H1 (cell line): ENCODE data around the gene C6orf163. TPM values are rescaled to one million over a fixed set of nuclear protein-coding genes. Genes with fewer than 3 reads are reported as not detected.

ENCODE experiments used
- GABPA ChIP-seq: IDR thresholded peaks from 2 replicates; pipeline ENCODE4 v1.6.1; 2011; ENCODE audit warnings: mild to moderate bottlenecking, low read length, moderate library complexity, borderline replicate concordance; ENCODE audit not compliant: insufficient read depth
- KDM4A ChIP-seq: IDR thresholded peaks from one replicate; pipeline ENCODE4 v1.7.1; 2012; ENCODE audit warnings: low read depth, mild to moderate bottlenecking, moderate library complexity, low read length, inconsistent platforms; ENCODE audit not compliant: severe bottlenecking
- POLR2AphosphoS5 ChIP-seq: IDR thresholded peaks from 2 replicates; pipeline ENCODE4 v1.6.1; 2011; ENCODE audit warnings: low read depth, low read length
- POU5F1 ChIP-seq: IDR thresholded peaks from 2 replicates; pipeline ENCODE4 v1.6.1; 2011; ENCODE audit warnings: low read depth, mild to moderate bottlenecking, low read length, moderate library complexity
- RXRA ChIP-seq: IDR thresholded peaks from 2 replicates; pipeline ENCODE4 v1.6.1; 2011; ENCODE audit warnings: low read depth, mild to moderate bottlenecking, low read length, moderate library complexity; ENCODE audit not compliant: insufficient read depth
- SUZ12 ChIP-seq: fragments of 200-600 bp; sonication (generic); IDR thresholded peaks from 2 replicates; pipeline ENCODE4 v1.6.1; 2012; ENCODE audit warnings: mild to moderate bottlenecking, inconsistent platforms, low read length, moderate library complexity, mixed read lengths
- polyA plus RNA-seq, 7 experiments: library from polyadenylated mRNA; depleted of rRNA in 3 of 7; stranded (reverse) in 5 of 7; unstranded in 2 of 7; fragments of >200 nt in 5 of 7; fragments of 200-250 nt in 2 of 7; gene quantifications; 1 replicate in 5 of 7; 2 replicates in 1 of 7; 4 replicates in 1 of 7; pipeline versions ENCODE4 v1.2.1 to v1.2.3, GENCODE V29; 2011 to 2013; ENCODE audit warnings: missing spikeins in 2 of 7, mixed read lengths in 2 of 7
- total RNA-seq: library from RNA; stranded (reverse); fragmentation: NEBNext Ultra II Directional; extraction: Animal tissue kit (Norgen Biotek cat#: 25700); gene quantifications from 2 replicates; pipeline ENCODE4 v1.2.1, GENCODE V29; 2021
- TF ChIP-seq, protein P1 (sequence below): fragments of 300-600 bp; sonication (generic); IDR thresholded peaks from 2 replicates; pipeline ENCODE4 v1.7.1; 2012; ENCODE audit warnings: low read length, moderate library complexity, mild to moderate bottlenecking, inconsistent platforms; ENCODE audit not compliant: insufficient replicate concordance

Gene C6orf163
- total and polyA plus RNA-seq, 2 of the 8 experiments (the other 6 are each of a cell fraction or from before 2014, with no cell fraction given), result 0.36 to 1.5 TPM

DNA sequence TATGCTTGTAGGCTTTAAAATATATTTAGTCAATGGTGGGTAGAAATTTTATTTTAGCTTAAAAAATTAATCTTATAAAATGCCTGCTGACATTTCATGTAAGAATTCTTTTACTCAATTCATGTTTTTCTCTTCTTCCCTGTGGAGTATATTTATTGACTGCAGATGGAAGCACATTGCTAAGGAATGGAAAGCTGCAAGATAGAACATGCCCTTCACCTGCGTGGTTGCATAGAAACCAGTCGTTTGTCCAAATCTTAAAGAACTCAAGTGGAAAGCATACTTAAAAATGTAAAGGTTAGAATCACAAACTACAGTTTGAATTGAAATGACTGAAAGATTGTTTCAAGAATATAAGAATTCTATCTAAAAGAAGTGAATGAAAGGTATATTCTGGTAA lies 30.7 kb downstream of the C6orf163 start (continued):
- TF ChIP-seq, protein P1, sequence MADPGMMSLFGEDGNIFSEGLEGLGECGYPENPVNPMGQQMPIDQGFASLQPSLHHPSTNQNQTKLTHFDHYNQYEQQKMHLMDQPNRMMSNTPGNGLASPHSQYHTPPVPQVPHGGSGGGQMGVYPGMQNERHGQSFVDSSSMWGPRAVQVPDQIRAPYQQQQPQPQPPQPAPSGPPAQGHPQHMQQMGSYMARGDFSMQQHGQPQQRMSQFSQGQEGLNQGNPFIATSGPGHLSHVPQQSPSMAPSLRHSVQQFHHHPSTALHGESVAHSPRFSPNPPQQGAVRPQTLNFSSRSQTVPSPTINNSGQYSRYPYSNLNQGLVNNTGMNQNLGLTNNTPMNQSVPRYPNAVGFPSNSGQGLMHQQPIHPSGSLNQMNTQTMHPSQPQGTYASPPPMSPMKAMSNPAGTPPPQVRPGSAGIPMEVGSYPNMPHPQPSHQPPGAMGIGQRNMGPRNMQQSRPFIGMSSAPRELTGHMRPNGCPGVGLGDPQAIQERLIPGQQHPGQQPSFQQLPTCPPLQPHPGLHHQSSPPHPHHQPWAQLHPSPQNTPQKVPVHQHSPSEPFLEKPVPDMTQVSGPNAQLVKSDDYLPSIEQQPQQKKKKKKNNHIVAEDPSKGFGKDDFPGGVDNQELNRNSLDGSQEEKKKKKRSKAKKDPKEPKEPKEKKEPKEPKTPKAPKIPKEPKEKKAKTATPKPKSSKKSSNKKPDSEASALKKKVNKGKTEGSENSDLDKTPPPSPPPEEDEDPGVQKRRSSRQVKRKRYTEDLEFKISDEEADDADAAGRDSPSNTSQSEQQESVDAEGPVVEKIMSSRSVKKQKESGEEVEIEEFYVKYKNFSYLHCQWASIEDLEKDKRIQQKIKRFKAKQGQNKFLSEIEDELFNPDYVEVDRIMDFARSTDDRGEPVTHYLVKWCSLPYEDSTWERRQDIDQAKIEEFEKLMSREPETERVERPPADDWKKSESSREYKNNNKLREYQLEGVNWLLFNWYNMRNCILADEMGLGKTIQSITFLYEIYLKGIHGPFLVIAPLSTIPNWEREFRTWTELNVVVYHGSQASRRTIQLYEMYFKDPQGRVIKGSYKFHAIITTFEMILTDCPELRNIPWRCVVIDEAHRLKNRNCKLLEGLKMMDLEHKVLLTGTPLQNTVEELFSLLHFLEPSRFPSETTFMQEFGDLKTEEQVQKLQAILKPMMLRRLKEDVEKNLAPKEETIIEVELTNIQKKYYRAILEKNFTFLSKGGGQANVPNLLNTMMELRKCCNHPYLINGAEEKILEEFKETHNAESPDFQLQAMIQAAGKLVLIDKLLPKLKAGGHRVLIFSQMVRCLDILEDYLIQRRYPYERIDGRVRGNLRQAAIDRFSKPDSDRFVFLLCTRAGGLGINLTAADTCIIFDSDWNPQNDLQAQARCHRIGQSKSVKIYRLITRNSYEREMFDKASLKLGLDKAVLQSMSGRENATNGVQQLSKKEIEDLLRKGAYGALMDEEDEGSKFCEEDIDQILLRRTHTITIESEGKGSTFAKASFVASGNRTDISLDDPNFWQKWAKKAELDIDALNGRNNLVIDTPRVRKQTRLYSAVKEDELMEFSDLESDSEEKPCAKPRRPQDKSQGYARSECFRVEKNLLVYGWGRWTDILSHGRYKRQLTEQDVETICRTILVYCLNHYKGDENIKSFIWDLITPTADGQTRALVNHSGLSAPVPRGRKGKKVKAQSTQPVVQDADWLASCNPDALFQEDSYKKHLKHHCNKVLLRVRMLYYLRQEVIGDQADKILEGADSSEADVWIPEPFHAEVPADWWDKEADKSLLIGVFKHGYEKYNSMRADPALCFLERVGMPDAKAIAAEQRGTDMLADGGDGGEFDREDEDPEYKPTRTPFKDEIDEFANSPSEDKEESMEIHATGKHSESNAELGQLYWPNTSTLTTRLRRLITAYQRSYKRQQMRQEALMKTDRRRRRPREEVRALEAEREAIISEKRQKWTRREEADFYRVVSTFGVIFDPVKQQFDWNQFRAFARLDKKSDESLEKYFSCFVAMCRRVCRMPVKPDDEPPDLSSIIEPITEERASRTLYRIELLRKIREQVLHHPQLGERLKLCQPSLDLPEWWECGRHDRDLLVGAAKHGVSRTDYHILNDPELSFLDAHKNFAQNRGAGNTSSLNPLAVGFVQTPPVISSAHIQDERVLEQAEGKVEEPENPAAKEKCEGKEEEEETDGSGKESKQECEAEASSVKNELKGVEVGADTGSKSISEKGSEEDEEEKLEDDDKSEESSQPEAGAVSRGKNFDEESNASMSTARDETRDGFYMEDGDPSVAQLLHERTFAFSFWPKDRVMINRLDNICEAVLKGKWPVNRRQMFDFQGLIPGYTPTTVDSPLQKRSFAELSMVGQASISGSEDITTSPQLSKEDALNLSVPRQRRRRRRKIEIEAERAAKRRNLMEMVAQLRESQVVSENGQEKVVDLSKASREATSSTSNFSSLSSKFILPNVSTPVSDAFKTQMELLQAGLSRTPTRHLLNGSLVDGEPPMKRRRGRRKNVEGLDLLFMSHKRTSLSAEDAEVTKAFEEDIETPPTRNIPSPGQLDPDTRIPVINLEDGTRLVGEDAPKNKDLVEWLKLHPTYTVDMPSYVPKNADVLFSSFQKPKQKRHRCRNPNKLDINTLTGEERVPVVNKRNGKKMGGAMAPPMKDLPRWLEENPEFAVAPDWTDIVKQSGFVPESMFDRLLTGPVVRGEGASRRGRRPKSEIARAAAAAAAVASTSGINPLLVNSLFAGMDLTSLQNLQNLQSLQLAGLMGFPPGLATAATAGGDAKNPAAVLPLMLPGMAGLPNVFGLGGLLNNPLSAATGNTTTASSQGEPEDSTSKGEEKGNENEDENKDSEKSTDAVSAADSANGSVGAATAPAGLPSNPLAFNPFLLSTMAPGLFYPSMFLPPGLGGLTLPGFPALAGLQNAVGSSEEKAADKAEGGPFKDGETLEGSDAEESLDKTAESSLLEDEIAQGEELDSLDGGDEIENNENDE, result no peak
- TF ChIP-seq POLR2AphosphoS5 (no peak), SUZ12 (no peak), KDM4A (no peak), RXRA (no peak), GABPA (no peak), POU5F1 (no peak)
